DOHH2 (cell line): ENCODE measurements around the gene SYT1.

Experiments
- CTCF ChIP-seq: fragments of 200-600 bp; sonication (generic); IDR thresholded peaks from one replicate; pipeline ENCODE4 v1.5.1; 2014; ENCODE audit warnings: antibody characterized with exemption, mild to moderate bottlenecking, low read depth, low read length; ENCODE audit not compliant: poor library complexity, severe bottlenecking
- EZH2phosphoT487 ChIP-seq: fragments of 200-600 bp; sonication (generic); IDR thresholded peaks from 2 replicates; pipeline ENCODE4 v1.6.1; 2017; ENCODE audit warnings: borderline replicate concordance, mild to moderate bottlenecking, antibody characterized with exemption, low read length, moderate library complexity, mixed read lengths

- TF ChIP-seq CTCF: no peak
- no peak for TF ChIP-seq EZH2phosphoT487
Measured at GRCh38 chr12:79260923-79261322, 396.3 kb downstream of the SYT1 start.
